ENCODE measurements around the gene ZBTB21.

GRCh38 chr21:41966041-41966833, 43.9 kb downstream of the ZBTB21 start:
- TF ChIP-seq YY1 (IDR thresholded peaks at IDR 0.05; ENCODE audit: insufficient read depth, insufficient read length), result no peak
- no peak for TF ChIP-seq SUZ12 (IDR thresholded peaks at IDR 0.05; ENCODE audit: extremely low read depth, insufficient read depth, insufficient read length)
